GM18861 (cell line): ENCODE measurements around the gene MYH2.
A peak's percentile ranks its signal among the peaks of the same experiment; 100 is the strongest.
"Not testable (repeated sequence)": the region's sequence is repeated elsewhere in the genome, so short reads cannot be mapped to it uniquely, and the experiment has no call there.

Experiments
- ATAC-seq: cut with Tn5 transposase; IDR thresholded peaks from one replicate; pipeline ENCODE4 v1.9.1; 2021; ENCODE audit not compliant: unreplicated experiment

The MYH2 gene

DNA sequence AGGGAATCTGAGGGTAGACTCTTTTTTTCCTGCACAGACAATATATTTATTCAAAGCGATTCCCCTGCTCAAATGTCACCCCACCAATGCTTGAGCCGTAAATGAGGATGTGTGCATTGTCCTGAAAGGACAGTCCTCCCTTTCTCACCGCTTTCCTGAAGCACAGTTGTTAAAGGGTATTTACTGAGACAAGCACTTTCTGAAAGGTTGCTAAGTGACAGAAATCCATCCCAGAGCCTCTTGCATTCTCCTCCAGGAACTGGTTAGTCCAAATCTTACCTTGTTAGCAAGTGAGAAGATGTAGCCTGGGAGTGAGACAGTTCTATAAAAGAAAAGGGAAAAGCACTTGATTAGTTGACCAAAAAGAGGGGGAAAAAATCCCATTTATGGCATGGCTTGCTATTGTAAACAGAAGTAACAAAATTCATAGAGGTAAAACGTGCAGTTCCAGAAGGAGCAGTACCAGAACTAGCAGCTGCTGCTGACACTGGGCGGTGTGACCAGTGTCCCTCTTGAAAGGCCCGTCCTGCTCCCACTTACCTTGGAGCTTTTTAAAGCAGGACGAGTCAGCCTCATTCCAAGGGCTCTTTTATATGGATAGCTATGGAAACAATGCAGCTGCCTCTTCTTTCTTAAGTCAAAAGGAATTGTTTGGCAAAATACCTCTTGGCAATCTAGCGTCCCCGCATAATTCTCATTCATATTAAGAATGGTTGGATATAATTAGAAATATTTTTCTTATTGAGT lies at the start of gene MYH2:
MYH2 (minus strand) TSS at position 563 of the 747 bp plus-strand sequence. CDS start 1,738 bp downstream, outside the sequence.
- ATAC-seq, result no peak

DNA sequence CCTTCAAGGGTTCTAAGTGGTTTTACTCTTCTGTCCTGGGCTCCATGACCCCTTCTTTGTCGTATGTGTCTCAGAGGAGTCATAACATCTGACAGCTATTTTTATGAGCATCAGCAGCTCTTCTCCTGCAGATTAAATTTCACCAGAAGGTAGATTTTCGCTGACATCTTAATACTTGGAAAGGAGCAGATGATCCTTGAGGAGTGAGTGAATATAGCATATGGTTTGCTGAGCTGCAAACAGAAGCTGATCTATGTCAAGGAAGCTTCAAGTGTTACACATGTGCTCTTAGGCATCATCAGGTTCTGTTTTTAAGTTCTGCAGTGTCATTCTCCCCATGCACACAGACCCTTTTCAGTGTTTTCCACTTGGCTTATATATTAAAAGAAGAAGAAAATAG lies 49.2 kb upstream of the MYH2 start:
- no peak for ATAC-seq

DNA sequence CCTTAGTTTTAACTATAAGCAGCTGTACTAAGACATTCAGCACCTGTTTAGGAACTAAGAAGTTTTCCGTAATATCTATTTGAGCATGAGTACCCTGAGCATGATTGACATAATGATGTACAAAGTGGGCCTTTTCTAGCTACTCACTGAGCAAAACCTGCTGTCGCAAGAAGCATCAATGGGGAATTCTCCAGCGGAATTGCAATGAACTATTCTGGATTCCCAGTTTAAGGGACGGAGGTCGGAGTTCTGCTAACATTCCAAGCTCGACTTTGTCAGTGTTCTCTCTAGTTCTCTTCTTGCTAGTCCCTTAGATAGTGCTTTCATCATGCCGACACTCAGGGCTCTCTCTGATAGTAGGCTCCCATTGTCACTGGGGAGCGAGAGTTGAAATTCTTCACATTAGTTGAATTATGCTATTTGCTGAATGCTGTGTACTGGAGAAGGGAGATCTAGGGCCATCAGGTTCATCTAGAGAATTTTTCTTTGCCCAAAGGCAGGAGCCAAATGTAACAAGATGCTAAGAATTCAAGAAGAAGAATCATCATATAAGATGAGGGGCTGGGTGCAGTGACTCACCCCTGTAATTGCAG lies 40.2 kb upstream of the MYH2 start:
- ATAC-seq, result no peak

DNA sequence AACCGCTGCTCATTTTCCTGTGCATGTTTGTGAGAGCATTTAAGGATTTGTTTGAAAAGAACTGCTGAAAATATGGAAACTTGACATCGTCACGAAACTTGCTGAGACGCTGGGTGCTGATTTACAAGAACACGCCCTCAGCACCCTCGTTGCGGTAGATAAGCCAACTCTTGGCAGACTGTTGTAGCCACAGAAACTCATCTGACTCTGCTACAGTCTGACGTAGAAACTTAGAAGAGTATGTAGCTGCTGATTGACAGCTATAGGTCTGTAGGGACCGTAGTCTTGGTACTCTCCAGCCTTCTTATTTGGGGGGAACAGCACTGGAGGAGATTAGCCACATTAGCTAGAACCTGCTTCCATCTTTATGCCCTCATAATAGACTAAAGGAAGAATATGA lies 36.1 kb upstream of the MYH2 start:
- ATAC-seq, result no peak

DNA sequence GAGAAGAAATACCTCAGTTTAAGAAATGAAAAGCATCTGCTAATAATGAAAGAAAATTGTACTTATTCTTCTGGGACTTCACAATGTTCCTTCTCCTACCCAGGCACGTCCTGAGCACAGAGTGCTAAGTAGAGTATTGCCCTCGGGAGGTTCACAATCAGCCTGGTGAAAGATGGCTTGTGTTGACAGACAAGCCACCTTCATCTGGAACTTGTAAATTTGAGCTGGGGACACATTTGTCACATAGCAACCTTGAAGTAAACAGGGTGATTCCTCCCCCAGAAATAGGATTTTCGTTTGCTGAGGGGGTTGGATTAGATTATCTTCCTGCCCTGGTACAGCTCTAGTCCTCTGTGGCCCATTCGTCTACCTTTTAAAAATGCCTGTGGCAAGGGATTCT lies 34.4 kb upstream of the MYH2 start:
- ATAC-seq, result no peak

DNA sequence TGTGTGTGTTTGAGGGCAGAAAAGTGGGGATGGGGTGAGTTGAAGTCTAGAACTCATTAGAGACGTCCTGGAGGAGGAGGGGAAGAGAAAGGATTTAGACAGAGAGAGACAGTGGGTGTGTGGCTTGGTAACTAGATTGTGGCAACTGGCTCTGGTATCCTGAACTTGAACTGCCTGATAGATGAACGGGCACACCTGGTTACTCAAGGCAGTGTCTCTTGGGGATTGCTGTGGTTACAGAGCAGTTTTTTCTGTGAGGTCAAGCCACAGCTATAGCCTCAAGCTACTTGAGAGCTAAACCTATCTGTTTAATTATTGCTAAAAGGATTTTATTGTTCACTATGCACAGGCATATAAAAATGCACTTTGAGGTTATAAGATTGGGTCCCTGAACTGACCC lies 29.8 kb upstream of the MYH2 start:
- ATAC-seq, result peak; percentile 97

DNA sequence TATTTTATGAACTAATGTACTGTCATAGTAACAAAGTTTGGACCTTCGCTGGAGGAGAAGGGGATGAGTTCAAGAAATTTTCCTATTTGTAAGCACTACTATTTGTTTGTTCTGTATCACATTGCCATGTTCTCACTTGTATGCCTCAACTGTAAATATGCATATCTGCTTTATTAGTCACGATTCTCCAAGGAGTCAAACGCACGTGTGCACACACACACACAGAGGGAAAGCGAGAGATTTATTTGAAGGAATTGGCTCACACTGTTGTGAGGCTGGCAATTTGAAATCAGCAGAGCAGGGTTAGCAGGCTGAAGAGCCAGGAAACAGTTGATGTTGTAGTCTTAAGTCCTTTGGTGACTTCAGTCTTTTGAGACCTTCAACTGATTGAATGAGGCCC lies 24.9 kb upstream of the MYH2 start:
- no peak for ATAC-seq

DNA sequence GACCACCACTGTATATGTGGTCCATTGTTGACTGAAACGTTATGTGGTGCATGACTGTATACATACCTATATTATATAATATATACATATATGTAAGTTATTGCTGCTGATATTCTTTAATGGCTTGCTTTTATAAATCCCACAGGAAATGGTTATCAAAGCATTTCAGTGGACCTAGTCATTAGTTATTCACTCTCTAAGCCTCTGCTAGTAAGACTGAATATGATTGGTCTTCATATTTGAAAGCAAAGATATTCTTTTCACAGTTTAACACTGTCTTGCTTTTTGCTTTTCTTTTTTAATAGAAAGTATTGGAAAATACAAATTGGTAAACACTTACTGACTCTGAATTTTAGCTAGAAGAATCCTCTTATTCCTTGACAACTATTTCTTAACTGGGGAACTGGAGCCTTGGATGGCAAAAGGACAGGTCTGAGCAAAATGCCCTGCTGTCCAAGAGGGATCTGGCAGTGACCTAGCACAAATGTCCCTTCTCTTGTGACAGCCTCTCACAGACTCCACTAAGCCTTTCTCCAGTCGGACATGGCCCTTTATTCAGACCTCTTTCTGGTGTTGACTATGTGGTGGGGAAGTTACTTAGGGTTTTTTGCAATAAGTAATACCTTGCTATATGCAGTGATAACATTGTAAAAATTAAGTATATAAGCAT lies 14.7 kb upstream of the MYH2 start:
- no peak for ATAC-seq

DNA sequence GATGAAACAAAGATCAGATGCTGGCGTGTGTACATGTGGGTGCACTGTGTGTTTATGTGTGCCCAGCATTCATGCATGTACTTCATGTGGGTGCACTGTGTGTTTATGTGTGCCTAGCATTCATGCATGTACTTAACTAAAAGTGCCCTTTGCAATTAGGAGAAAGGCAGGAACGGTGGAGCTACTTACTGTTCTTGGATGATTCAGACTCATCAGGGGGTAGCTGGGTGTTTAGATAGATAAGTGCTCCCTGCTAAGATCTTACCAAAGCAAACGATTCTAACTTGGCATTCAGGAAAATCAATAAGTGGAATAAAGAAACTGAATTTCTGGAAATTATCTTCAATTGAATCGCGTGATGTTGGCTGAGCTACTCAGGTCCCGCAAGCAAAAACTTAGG lies 8.6 kb upstream of the MYH2 start:
- no peak for ATAC-seq

DNA sequence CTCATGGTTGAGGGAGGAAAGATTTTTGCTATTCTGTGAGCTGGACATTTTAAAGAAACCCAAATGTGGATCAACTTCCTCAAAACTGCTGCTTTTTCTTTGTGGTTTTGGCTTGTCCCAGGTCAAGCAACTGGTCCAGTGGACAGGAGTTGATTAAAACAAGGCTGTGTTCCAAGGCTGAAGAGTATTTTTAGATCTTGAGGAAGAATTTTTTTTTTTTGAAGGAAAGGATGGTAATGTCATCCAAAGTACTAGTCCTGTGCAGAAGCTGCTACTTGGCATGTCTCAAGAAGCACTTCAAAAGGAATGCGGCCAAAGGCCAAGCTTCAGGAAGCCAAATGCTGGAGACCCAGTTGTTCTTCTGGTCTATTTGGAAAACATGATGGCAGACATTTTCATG lies 8.0 kb upstream of the MYH2 start:
- ATAC-seq, result no peak

DNA sequence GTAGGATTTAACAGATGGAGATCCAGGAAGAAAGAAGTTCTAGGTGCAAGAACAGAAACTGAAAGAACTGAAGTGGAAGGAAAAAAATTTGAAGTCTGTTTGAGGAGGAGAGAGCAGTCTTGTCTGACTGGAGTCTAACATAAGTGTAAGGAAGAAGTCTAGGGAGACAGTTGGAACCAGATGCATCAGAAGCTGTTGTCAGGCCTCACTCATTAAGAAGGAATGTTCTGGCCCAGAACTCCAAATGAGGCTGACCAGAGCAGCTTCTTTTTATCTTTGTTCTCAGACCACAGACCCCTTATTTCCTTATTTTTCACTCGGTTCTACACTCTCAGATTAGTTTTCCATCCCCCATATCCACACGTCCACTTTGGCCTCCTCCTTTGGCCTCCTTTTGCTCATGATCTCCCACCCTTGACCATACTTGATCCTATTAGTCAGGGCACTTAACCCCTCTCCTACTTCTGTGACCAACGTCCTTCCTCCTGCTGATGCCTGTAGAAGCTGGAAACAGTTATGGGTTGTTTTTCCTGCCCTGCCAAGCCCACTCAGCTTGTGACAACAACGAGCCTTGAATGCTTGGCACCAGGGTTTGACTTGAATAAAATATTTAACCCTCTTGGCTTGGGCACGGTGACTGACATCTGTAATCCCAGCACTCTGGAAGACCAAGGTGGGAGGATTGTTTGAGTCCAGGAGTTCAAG lies 7.0 kb upstream of the MYH2 start:
- ATAC-seq, result no peak

DNA sequence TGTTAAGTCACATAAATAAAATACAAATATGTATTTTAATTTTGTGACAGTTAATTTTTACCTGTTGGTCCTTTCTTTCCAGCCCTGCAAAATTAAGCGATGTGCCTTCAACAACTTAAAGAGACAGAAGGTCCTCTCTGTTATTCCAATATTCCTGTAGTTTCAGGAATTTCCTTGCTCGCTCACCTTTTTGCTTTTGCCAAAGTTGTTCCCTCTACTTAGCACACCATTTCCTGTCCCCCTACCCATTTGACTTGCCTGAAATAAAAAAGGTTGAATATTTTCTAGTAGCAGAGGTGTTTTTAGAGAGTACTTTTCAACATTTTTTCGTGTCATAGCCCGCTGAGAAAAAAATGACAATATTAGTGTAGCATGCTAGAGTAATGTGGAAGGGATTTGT lies 556 bp upstream of the MYH2 start:
- no peak for ATAC-seq

DNA sequence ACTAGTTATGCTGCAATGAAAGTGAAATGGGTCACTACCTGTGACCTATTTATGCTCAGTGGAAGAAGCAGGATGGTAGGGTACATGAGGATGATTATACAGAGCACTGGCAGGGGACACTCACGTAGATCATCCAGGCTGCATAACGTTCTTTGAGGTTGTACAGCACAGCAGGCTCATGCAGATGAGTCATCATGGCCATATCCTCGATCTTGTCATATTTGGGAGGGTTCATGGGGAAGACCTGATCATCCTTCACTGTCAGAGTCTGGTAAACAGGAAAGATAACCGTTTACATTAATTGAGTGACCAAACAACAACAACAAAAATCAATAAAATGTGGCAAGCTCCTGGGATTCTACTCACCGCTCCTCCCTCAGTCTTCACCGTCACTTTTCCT lies 2.1 kb downstream of the MYH2 start:
- no peak for ATAC-seq

DNA sequence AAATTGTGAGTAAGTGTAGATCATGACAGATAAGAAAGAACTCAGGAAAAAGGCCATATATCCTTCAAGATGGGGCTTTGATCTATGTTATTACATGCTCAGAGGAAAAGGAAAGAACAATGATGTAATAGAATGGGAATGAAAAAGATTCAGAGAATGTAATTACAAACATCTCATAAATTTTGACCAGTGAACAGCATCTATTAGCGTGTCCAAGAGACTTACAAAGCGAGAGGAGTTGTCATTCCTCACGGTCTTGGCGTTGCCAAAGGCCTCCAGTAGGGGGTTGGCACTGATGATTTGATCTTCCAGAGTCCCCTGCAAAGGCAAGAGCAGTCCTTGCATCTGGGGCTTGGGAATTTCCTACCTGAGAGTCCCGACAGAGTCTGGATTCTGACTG lies 6.0 kb downstream of the MYH2 start:
- ATAC-seq, result not testable (repeated sequence)

DNA sequence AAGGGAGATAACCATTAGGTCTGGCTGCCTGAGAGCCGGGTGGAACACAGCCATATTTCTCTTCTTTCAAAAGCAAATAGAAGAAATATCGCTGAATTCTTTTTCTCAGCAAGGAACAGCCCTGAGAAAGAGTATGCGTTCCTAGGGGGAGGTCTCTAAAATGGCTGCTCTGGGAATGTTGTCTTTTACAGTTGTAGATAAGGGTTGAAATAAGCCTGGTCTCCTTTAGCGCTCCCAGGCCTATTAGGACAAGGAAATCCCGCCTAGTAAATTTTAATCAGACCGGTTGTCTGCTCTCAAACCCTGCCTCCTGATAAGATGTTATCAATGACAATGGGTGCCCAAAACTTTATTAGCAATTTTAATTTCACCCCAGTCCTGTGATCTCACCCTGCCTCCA lies 8.3 kb downstream of the MYH2 start:
- not testable (repeated sequence) for ATAC-seq

DNA sequence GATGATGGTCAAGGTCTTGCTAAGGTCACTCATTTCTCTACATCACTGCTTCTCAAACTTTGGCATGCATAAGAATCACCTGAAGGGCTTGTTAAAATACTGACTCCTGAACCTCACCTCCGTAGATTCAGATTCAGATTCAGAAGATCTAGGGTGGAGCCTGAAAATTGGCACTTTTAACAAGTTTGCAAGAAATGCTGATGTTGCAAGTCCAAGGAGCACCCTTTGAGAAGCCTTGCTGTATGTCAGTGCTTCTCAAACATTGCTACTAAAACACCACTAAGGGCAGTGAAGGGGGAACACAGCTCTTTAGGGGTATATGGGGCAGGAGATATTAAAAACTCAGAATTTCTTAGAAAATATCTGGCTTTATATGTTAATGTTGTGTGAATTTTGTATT lies 17.4 kb downstream of the MYH2 start:
- ATAC-seq, result no peak

DNA sequence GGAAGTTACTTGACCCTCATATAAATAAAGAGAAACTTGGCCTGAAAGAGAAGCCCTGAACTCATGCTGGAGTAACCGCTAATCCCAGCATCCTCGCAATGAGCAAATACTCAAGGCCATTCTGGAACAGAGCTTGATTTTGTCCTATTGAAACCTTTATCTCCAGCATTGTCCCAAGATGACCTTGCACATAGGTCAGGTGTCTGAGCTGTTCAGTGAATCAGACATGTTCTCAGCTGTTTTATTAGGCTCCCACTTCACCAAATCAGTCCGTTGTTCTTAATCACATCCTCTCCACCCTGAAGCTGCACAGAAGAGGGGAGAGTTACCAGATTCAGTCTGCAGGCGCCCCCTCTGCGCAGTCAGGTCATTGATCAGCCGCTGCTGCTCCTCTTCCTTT lies 22.0 kb downstream of the MYH2 start:
- ATAC-seq, result no peak

DNA sequence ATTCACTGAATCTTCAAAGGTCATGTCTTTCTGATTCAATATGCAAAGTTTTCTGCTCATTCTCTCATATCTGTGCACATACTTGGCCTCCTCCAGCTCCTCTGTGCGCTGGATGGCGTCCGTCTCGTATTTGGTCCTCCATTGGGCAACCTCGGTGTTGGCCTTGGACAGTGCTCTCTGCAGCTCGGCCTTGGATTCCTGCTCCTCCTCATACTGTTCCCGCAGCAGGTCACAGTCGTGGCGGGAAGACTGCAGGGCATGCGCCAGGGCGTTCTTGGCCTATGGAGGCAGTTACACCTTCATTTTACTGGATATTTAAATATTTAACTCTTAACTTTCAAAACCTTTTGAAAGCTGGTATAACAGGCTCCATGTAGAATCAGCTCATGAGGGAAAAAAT lies 22.9 kb downstream of the MYH2 start:
- ATAC-seq, result no peak

DNA sequence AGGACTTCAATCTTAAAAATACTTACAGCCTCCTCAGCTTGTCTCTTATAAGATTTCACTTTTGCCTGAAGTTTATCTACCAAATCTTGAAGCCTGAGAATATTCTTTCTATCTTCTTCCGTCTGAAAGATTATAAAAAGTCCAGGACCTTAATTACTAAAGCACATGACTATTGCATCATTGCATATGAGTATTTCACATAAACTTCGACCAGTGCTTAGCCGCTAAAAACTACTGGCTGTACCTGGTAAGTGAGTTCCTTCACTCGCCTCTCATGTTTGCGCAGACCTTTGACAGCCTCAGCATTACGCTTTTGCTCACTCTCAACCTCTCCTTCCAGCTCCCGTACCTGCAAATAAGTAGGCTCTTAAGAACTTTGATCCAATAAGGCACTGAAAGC lies 26.4 kb downstream of the MYH2 start:
- no peak for ATAC-seq

DNA sequence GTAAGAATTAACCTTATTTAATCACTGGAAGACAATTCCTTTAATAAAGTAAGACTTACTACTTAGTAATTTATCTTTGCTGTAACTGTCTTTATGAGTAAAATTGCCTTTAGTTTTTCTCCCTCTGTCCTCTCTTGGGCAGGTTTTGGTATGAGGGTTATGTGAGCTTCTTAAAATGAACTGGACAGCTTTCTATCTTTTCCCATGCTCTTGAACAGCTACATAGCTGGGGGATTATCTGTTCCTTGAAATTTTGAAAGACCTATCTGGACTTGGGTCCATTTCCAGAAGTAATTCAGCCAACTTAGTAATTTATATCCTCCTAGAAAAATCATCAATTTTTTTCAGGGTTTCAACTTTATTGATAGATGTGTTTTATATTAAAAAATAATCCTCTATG lies 27.5 kb downstream of the MYH2 start:
- ATAC-seq, result no peak

DNA sequence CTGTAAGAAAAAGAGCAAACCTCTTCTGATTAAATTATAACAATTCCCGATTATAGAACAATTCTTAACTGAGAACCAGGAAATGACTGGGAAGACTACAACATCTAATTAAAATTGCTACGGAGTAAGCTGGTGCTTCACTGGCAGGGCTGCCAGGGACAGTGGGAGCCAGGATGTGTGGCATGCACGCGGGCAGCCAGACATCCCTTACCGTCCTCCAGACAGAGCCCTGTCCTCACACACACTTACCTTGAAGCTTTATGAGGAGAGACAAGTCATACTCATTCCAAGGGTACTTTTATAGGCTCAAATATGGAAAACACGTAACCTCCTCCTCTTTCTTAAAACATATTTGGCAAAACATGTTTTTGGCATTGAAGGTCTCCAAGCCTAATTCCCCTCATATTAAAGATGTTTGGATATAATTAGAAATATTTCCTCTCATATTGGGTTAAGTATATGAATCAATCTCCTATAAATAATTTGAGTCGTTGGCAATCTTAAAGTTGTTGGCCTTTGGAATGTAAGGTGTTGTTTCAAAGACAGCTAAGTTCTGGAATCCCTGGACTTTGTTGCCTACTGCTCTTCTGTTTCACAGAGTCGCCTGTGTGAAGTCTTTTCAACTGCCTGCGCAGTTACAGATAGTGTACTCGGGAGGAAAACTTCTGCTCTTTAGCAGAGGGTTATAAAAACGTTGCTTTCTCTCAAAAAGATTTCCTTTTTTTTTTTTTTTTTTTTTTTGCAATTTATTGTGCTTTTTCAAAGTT lies 31.0 kb downstream of the MYH2 start, which contains the start of gene MYH1:
MYH1 (minus strand) TSS at position 272 of the 767 bp plus-strand sequence. CDS start 1,900 bp downstream, outside the sequence.
- ATAC-seq, result no peak
